Caco-2 (cell line): ENCODE data around the gene UBE3A. TPM values are rescaled to one million over a fixed set of nuclear protein-coding genes. Genes with fewer than 3 reads are reported as not detected.
A peak's percentile ranks its signal among the peaks of the same experiment; 100 is the strongest.

Experiments used
- BruUV-seq: library from RNA; stranded (reverse); fragments of 400-500 nt; replicated peaks from 2 replicates; lab custom pipeline; 2021; lab: Mats Ljungman, UMichigan
- CTCF ChIA-PET: fragments of 300-600 bp; sonication (Branson Sonifier 250); formaldehyde crosslinking; loops from one replicate; lab custom pipeline; 2022; ENCODE audit warnings: antibody characterized with exemption; lab: Charles Lee
- POLR2A ChIA-PET: fragments of 300-600 bp; sonication (Branson Sonifier 250); formaldehyde crosslinking; loops from one replicate; lab custom pipeline; 2022; ENCODE audit warnings: antibody characterized with exemption; lab: Charles Lee
- DNase-seq, 2 experiments: peaks; one replicate each; pipeline versions ENCODE4 v3.0.0 to v3.0.0-alpha.2; 2020 to 2022
- H3K27me3 ChIP-seq: replicated peaks from 2 replicates; pipeline ENCODE4 v1.6.0; 2011; ENCODE audit warnings: low read length; ENCODE audit not compliant: control insufficient read depth, insufficient read depth
- H3K36me3 ChIP-seq: 2 replicates; pipeline ENCODE4 v1.5.1; 2011; ENCODE audit warnings: low read length; ENCODE audit not compliant: control insufficient read depth, insufficient read depth
- H3K4me1 ChIP-seq: fragments of 250-450 bp; sonication (Bioruptor Pico); 2 replicates; pipeline ENCODE4 v1.5.1; 2020; ENCODE audit warnings: mild to moderate bottlenecking
- H3K4me3 ChIP-seq: 2 replicates; pipeline ENCODE4 v1.5.1; 2011; ENCODE audit warnings: low read depth, mild to moderate bottlenecking, control low read depth, low read length
- H3K9me3 ChIP-seq: fragments of 250-450 bp; sonication (Bioruptor Pico); 2 replicates; pipeline ENCODE4 v1.5.1; 2020; ENCODE audit warnings: mild to moderate bottlenecking, moderate library complexity
- H3K27ac Mint-ChIP-seq: one replicate; pipeline ENCODE4 v1.8.0; 2022; ENCODE audit warnings: mixed read lengths; ENCODE audit not compliant: unreplicated experiment
- H3K27me3 Mint-ChIP-seq: one replicate; pipeline ENCODE4 v1.8.0; 2022; ENCODE audit warnings: mixed read lengths; ENCODE audit not compliant: insufficient read depth, unreplicated experiment
- H3K36me3 Mint-ChIP-seq: one replicate; pipeline ENCODE4 v1.8.0; 2022; ENCODE audit warnings: mild to moderate bottlenecking, mixed read lengths; ENCODE audit not compliant: insufficient read depth, unreplicated experiment
- H3K4me1 Mint-ChIP-seq: one replicate; pipeline ENCODE4 v1.8.0; 2022; ENCODE audit warnings: low read depth, mixed read lengths; ENCODE audit not compliant: unreplicated experiment
- H3K4me3 Mint-ChIP-seq: one replicate; pipeline ENCODE4 v1.8.0; 2022; ENCODE audit warnings: mild to moderate bottlenecking, moderate library complexity, mixed read lengths; ENCODE audit not compliant: unreplicated experiment
- H3K9me3 Mint-ChIP-seq: one replicate; pipeline ENCODE4 v1.8.0; 2022; ENCODE audit warnings: mixed read lengths; ENCODE audit not compliant: unreplicated experiment
- CTCF ChIP-seq, 2 experiments: fragments of 200-600 bp in 1 of 2; IDR thresholded peaks; 1 replicate in 1 of 2; 2 replicates in 1 of 2; pipeline versions ENCODE4 v1.5.1 to v1.8.0; 2011 to 2022; ENCODE audit warnings: antibody characterized with exemption in 1 of 2, control low read depth in 1 of 2, inconsistent platforms in 1 of 2, low read depth in 1 of 2, low read length in 1 of 2, mild to moderate bottlenecking in 1 of 2, moderate library complexity in 1 of 2; ENCODE audit not compliant: insufficient read depth in 1 of 2, severe bottlenecking in 1 of 2, unreplicated experiment in 1 of 2
- intact Hi-C: fragments of 100-400 bp; cut with micrococcal nuclease; formaldehyde crosslinking; loops from one replicate; pipeline ENCODE4 v1.10.0; 2022; ENCODE audit not compliant: unreplicated experiment
- total RNA-seq: library from RNA; stranded (reverse); gene quantifications from 2 replicates; pipeline ENCODE4 v1.2.3, GENCODE V29; 2022

The UBE3A gene
- total RNA-seq, 1 experiment from 2014 or later = 125 TPM

DNA sequence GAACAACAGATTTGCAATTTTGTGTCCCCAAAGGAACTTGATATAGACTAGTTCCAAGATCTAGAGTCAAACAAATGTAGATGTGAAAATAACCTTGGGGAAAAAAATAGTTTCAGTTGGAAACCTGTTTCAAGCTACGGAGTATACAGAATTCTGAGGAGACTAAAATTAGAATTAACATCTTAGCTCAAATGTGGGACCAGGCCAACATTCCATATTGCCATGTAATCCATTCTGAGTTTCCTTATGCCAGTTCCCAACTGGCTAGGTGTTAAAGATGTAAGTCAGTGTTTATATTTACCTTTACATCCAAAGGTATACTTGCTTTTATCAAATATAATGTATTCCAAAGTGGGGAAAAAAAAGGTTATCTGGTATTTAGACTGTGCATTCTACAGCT, 76.3 kb downstream of the UBE3A start:
- POLR2A ChIA-PET = no interaction called here
- no TSS peak for BruUV-seq
- H3K36me3 Mint-ChIP-seq = peaks cover 31% of the 10 kb centered on the region
- no peak overlapping the region for H3K4me3 Mint-ChIP-seq
- Histone ChIP-seq H3K9me3 (no peaks in the 10 kb centered on the region), H3K36me3 (no peaks in the 10 kb centered on the region; the same call in 1 of the 2 replicates), H3K27me3 (no peaks in the 10 kb centered on the region), H3K4me3 (no peak overlapping the region), H3K4me1 (no peaks in the 10 kb centered on the region)
- no peaks in the 10 kb centered on the region for H3K27me3 Mint-ChIP-seq
- no peak for DNase-seq
- no peaks in the 10 kb centered on the region for H3K4me1 Mint-ChIP-seq
- no peaks in the 10 kb centered on the region for H3K9me3 Mint-ChIP-seq
- intact Hi-C loops = no loop called here
- CTCF ChIA-PET = no interaction called here
- TF ChIP-seq CTCF (IDR thresholded peaks at IDR 0.05; ENCODE audit: insufficient read depth in 1 of 2, low read depth in 1 of 2, low read length in 1 of 2, severe bottlenecking in 1 of 2, unreplicated experiment in 1 of 2) = no peak
- no peak overlapping the region for H3K27ac Mint-ChIP-seq

DNA sequence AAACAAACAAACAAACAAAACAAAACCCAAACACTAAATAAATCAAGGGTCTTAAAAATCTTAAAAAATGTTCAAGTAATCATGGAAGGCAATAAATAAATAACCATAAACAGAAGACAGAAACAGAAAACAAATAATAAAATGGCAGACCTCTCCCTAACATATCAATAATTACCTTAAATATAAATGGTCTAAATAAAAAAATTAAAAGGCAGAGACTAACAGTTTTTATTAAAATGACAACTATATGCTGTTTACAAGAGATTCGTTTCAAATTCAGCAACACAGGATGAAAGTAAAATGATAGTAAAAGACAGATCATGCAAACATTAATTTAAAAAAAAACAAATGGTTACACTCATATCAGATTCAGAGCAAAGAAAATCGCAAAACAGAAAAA, 91.1 kb downstream of the UBE3A start:
- H3K36me3 ChIP-seq = no peaks in the 10 kb centered on the region
- H3K36me3 Mint-ChIP-seq = peaks cover 57% of the 10 kb centered on the region
- no peak for TF ChIP-seq CTCF (IDR thresholded peaks at IDR 0.05; ENCODE audit: insufficient read depth in 1 of 2, low read depth in 1 of 2, low read length in 1 of 2, severe bottlenecking in 1 of 2, unreplicated experiment in 1 of 2)
- no peak overlapping the region for H3K4me3 Mint-ChIP-seq
- no peak overlapping the region for H3K27ac Mint-ChIP-seq
- intact Hi-C loops = no loop called here
- POLR2A ChIA-PET = no interaction called here
- BruUV-seq = no TSS peak
- CTCF ChIA-PET = no interaction called here
- 0 out of 2 replicates have a peak, but pooled peaks cover 9% of the 10 kb centered on the region for H3K4me1 ChIP-seq
- no peaks in the 10 kb centered on the region for H3K27me3 ChIP-seq
- H3K9me3 Mint-ChIP-seq = no peaks in the 10 kb centered on the region
- H3K27me3 Mint-ChIP-seq = no peaks in the 10 kb centered on the region
- H3K4me3 ChIP-seq = no peak overlapping the region
- H3K4me1 Mint-ChIP-seq = peaks cover 7% of the 10 kb centered on the region
- peaks cover 4% of the 10 kb centered on the region; the same call in 1 of the 2 replicates for H3K9me3 ChIP-seq
- no peak for DNase-seq

GRCh38 chr15:25346371-25346770, 92.5 kb downstream of the UBE3A start:
- intact Hi-C loops = no loop called here
- Mint-ChIP-seq H3K4me1 (peaks cover 7% of the 10 kb centered on the region), H3K36me3 (peaks cover 65% of the 10 kb centered on the region), H3K27me3 (no peaks in the 10 kb centered on the region), H3K4me3 (no peak overlapping the region), H3K9me3 (no peaks in the 10 kb centered on the region), H3K27ac (peak overlapping the region; percentile 36)
- Histone ChIP-seq H3K4me1 (0 out of 2 replicates have a peak, but pooled peaks cover 9% of the 10 kb centered on the region), H3K36me3 (no peaks in the 10 kb centered on the region; the same call in 1 of the 2 replicates), H3K4me3 (no peak overlapping the region), H3K27me3 (no peaks in the 10 kb centered on the region), H3K9me3 (peaks cover 4% of the 10 kb centered on the region; the same call in 1 of the 2 replicates)
- no peak for DNase-seq
- no peak for TF ChIP-seq CTCF (IDR thresholded peaks at IDR 0.05; ENCODE audit: insufficient read depth in 1 of 2, low read depth in 1 of 2, low read length in 1 of 2, severe bottlenecking in 1 of 2, unreplicated experiment in 1 of 2)
- BruUV-seq = no TSS peak
- ChIA-PET CTCF (no interaction called here), POLR2A (no interaction called here)
